ENCODE measurements around the gene KRT78. TPM values are rescaled to one million over a fixed set of nuclear protein-coding genes. Genes with fewer than 3 reads are reported as not detected.

Gene KRT78
- polyA plus RNA-seq, 5 donors, result 0.16 TPM; not detected in 4

- DNase-seq, result peak in 1 of 2 donors; percentile 44
Measured at GRCh38 chr12:52813885-52814709, 34.7 kb downstream of the KRT78 start, which contains the start of gene KRT4. Gene KRT4, minus strand, starts transcription at chr12:52814116. Its CDS starts 58 bp downstream, at chr12:52814058.

DNA sequence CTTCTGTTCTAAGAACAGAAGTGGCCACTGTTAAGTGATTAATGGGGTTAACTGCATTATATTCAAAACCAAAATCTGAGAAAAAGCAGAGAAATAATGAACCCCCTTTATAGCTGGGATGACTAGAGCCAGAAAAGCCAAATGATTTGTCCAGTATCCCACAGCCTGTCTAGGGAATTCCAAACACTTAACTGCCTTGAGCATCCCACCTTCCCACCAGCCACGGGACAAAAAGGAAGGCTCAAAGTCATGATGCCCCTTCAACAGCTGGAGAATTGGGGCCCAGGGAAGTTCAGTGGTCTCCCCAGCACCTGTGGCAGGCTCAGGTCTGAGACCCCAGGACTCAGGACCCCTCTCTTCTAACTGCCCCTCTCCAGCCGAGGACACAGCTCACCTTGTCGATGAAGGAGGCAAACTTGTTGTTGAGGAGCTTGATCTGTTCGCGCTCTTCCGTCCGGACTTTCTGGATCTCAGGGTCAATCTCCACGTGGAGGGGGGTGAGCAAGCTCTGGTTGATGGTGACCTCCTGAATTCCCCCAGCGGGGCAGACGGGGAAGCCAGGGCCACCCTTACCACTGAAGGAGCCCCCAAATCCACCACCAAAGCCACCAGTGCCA lies 35.5 kb downstream of the KRT78 start:
- DNase-seq, result no peak

- no peak for DNase-seq
Measured at GRCh38 chr12:52812749-52813148, 36.0 kb downstream of the KRT78 start.

GRCh38 chr12:52812073-52812400 lies 36.8 kb downstream of the KRT78 start:
- DNase-seq, result no peak

- no peak for DNase-seq
Measured at GRCh38 chr12:52811191-52812072, 37.4 kb downstream of the KRT78 start.

GRCh38 chr12:52810554-52810953 lies 38.2 kb downstream of the KRT78 start:
- no peak for DNase-seq

DNA sequence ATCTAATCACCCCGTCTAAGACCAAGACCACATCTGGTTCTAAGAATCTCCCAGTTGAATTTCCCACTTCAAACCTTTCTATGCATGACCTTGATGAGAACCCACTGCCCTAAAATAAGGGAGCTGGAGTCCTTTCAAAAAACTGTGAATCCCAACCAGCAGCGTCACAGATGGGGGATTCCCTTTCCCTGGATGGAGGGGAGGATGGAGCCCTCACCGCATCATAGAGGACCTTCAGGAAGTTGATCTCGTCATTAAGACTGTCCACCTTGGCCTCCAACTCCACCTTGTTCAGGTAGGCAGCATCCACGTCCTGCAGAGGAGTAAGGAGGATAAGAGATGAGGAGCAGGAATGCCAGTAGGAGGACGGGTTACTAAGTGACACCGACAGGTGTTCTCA lies 39.6 kb downstream of the KRT78 start:
- DNase-seq, result no peak

DNA sequence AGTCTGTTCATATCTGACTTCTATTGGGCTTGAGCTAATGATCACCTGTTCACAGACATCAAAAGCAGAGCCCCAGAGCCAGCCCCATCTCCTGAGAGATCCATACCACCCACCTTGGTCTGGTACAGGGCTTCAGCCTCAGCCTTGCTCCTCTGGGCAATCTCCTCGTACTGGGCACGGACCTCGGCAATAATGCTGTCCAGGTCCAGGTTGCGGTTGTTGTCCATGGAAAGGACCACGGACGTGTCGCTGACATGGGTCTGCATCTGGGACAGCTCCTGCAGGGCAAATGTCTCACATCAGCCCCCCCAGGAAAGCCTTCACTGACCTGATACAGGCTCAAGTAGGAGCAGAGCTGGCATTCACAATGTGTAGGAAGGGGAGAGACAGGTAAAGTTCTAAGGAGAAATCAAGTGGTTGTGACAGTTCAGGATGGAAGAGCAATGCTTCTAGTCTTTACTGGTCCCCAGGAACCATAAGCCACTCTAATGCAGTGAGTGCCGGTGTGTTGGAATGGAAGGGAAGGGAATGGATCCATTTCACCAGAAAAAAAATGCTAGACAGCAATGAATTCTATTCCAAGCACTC lies 40.1 kb downstream of the KRT78 start:
- DNase-seq, result no peak

GRCh38 chr12:52807544-52808470 lies 41.0 kb downstream of the KRT78 start:
- DNase-seq, result no peak

DNA sequence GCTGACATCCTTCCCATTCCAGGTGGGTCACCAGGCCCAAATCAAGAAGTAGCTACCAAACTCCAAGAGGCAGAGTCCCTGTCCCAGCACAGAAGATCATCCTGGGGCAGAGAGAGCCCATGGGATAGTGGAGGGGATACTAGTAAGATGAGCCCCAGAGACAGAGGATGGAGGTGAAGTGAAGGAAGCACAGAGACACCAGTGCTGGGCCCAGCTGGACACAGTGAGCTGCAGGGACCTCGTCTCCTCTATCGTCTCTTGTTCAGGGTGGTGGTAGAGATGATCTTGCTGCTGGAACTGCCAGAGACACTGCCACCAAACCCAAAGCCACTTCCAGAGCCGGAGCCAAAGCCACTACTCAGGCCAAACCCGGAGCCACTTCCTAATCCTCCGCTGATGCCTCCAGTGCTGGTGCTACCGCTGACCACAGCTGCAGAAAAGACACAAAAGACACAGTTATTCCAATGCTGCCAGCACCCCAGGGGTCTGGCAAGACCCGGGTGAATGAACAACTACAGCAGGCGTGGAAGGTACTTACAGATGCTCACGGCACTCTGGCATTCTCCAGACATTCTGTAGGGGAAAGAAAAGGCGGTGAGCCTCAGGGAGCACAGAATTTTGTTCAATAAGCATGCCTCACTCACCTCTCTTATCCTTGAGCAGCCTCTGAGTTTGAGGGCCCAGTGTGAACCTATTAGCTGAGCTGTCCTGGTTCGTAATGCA lies 41.8 kb downstream of the KRT78 start:
- no peak for DNase-seq

DNA sequence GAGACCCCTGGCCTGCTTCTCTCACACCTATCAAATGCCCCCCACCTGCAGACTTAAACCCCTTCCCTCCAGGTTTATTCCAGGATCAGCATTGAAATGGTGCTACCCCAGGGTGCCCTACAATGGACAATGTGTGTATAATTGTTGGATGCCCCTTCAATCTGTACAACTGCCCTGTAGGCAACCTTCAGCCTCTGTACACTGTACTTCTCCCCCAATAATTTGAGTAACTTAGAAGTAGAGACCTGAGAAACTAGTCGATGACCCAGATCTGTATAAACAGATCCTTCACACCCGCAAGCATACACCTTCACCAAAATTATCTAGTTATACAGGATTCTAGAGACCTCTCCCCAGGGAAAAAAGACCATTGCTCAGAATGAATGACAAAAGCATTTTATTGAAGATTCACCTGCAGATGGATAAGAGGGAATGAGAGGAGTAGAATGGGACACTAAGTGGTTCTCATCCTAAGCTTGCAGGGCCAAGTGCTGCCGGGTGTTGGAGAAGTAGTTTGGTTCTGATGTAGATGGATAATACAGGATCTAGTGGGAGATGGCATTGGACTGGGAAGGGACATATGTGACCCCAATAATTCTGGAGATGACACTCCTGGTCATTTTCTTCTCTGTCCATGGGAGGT lies 42.5 kb downstream of the KRT78 start:
- DNase-seq, result no peak

DNA sequence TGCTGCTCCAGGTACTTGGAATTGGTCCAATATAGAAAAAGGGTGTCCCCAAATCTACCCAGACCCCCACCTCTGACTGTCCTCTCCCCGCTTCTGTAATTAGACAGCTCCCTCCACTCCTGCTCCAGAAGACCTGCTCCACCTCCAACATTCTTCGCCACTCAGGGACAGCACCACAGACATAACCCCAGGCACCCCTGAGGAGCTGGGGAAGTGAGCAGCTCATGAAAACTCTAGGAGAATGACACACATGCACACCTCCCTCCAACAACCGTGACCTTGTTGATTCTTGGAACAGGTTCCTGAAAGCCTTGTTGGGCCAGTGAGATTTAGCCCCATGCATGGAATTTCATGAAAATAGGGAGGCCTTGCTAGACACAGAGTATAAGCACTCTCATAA lies 43.1 kb downstream of the KRT78 start:
- no peak for DNase-seq

DNA sequence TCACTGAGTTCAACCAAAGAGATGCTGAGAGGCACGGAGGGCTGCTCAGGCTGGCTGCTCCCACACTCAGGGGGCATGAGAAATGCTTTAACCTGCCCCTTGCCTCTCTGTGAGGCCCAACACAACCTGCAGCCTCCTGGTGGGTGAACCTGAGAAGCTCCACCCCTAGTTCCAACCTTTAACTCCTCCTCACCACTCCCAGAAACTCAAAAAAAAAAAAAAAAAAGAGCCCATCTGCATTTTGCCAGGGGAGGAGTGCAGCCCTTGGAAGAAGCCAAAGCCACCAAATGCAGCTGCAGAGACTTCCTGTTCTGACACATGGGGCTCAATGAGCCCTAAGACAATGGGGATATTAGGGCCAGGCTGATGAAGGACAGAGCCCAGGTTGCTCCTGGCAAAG lies 43.8 kb downstream of the KRT78 start:
- DNase-seq, result no peak

DNA sequence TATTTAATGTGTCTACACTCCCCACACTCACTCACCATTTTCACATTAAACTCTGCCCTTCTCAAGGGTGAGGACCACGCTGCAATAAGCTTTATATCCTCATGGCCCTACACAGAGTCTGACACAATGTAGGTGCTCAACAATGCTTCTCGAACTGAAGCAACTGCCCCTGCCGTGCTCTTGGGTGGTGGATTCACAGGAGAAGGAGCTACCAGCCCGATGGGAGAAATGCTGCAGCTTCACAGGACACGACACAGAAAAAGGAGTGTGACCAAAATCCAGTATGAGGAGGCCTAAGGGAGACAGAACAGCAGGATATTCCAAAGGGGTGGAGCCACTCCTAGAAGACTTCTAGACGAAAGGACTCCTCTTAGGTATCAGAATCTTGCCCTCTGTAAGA lies 46.4 kb downstream of the KRT78 start:
- no peak for DNase-seq

DNA sequence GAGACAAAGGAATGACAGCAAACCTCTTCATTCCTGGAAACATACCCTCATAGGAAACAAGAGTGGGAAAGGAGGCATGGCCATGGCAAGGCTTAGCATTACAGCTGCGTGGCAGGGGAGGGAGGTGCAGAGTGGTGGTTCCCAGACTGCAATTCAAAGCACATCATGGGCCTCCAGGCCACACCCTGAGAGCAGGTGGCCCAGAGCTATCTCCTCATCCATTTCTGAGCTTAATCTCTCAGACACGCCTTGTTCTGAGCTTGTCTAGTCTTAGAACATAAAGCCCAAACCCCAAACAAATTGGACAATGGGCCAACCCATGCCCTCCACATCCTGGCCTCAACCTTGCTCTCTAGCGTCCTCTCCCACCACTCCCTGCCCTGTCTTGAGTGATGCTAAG lies 47.0 kb downstream of the KRT78 start:
- no peak for DNase-seq

- no peak for DNase-seq
Measured at GRCh38 chr12:52800259-52800917, 48.4 kb downstream of the KRT78 start.

DNA sequence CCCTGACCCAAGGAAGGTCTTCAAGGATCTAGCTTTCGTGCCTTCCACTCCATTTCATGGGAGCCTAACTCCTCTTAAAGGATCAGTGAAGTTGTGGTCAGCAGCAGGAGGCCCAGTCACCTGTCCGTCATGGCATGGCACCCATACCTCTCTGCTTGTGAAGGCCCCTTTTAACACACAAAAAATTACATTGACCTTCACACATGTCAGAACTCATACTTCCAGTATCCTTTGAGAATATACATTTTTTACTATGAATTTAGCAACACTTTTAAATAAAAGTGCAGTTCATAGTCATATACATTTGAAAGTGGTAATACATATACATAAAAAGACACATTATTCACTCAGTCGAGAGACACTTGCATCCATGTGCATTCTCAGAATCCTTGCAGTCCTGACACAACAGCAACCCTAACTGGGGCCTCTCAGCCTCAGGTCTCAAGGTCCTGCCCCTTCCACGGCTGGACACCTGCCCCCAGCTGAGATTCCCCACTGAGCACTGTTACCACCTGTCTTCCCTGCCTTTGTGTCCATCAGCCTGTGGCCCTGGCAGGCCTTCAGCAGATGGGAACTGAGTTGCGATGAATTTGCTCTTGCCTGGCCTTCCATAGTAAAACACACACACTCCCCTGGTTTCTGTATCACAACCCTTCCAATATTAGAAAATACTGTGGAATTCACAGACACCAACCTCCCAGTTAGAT lies 49.1 kb downstream of the KRT78 start:
- no peak for DNase-seq

DNA sequence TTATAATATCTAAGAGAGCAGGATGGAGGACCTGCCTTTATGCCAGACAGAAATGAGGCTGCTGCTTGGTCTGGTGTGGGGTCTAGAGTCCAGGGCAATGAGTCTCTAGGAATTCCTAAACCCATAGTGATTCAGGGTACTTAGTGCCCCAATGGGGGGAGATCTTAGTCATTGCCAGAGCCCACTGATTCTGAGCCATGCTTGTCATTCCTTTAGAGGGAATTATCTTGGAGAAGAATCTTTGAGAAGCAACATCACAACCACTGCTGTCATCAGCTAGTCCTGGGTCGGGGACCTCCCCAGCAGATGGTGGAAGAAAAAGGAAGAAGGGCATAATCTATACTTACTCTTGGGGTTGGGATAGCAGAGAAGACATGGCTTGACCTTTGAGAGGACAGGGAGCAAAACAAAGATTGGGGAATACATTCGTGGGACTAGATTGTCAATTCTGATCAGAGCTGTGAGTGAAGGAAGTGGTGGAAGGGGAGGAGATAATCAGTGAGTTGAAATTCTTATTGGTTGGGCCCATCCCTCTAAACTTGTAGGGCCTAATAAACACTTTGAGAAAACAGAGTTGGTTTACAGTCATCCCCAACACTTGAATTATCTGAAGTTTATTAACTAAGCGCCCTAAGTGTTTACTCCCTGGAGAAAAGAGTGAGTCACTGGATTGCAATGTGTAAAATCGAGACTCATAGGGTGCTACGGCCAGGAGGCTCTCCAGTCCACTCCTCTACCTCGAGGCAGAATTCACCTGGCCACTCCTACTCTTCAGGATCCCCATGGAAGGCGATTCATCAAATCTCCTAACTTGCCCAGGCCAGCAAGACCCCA lies 49.9 kb downstream of the KRT78 start:
- DNase-seq, result no peak

Measured in right lung (tissue), 5 donors.